Spinal cord (tissue), 10 donors: ENCODE results near the gene SHISAL1. TPM values are rescaled to one million over a fixed set of nuclear protein-coding genes. Genes with fewer than 3 reads are reported as not detected.

Experiments
- DNase-seq, 6 donors: peaks; one replicate each; pipeline versions ENCODE4 v3.0.0 to v3.0.0-alpha.2; 2013 to 2015; ENCODE audit warnings: low spot score in 6 of 6, low read depth in 4 of 6
- H3K27ac ChIP-seq: one replicate; pipeline ENCODE4 v1.5.1; 2013; ENCODE audit warnings: low read depth, low read length, control low read depth
- H3K27me3 ChIP-seq: one replicate; pipeline ENCODE4 v1.6.1; 2013; ENCODE audit warnings: low read length; ENCODE audit not compliant: control insufficient read depth, insufficient read depth
- H3K36me3 ChIP-seq: one replicate; pipeline ENCODE4 v1.6.1; 2013; ENCODE audit warnings: low read length; ENCODE audit not compliant: control insufficient read depth, insufficient read depth
- H3K4me1 ChIP-seq: one replicate; pipeline ENCODE4 v1.6.1; 2013; ENCODE audit warnings: low read length; ENCODE audit not compliant: control insufficient read depth, insufficient read depth
- H3K4me3 ChIP-seq: one replicate; pipeline ENCODE4 v1.5.1; 2013; ENCODE audit warnings: low read depth, low read length, control low read depth
- H3K9me3 ChIP-seq: one replicate; pipeline ENCODE4 v1.6.1; 2013; ENCODE audit warnings: low read length; ENCODE audit not compliant: control insufficient read depth, insufficient read depth
- WGBS: methylation state at CpG from one replicate; pipeline ENCODE4 v1.1.5; 2013; ENCODE audit warnings: missing lambda C conversion rate; ENCODE audit not compliant: insufficient coverage; 5-methylcytosine and 5-hydroxymethylcytosine counted together
- polyA plus RNA-seq, 2 donors: library from polyadenylated mRNA; unstranded; fragments of 120-200 nt; gene quantifications; one replicate each; pipeline ENCODE4 v1.2.1, GENCODE V29; 2013; ENCODE audit not compliant: insufficient read length in 2 of 2
- total RNA-seq, 2 donors: library from RNA; depleted of rRNA in 1 of 2; stranded (reverse); fragments of 120-200 nt in 1 of 2; fragments of >200 nt in 1 of 2; gene quantifications; one replicate each; pipeline versions ENCODE4 v1.2.3 to v1.2.4, GENCODE V29; 2013 to 2014
- donor health status: healthy.

Gene SHISAL1
- total and polyA plus RNA-seq, 4 donors = 8.2 to 17.0 (median 13.7) TPM

DNA sequence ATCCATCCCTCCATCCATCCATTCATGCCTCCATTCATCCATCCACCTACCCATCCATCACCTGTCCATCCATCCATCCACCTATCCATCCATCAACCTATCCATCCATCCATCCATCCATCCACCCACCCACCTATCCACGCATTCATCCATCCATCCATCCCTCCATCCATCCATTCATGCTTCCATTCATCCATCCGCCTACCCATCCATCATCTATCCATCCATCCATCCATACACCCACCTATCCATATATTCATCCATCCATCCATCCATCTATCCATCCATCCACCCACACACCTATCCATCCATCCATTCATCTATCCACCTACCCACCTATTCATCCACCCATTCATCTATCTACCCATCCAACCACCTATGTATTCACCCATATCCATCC is 118.2 kb downstream of the SHISAL1 start:
- Histone ChIP-seq H3K27me3 (no peaks in the 10 kb centered on the region), H3K9me3 (no peaks in the 10 kb centered on the region), H3K4me1 (peaks cover 7% of the 10 kb centered on the region), H3K4me3 (no peak overlapping the region), H3K27ac (no peak overlapping the region), H3K36me3 (no peaks in the 10 kb centered on the region)
- no peak for DNase-seq
- WGBS = 94% methylated on average over 2 of the region's 2 CpGs

Other genes starting within 250 kb of the SHISAL1 start
- 1 to 10 TPM; 6.0 to 7.3 TPM for gene PARVG, start 132.0 kb downstream of the SHISAL1 start, total RNA-seq
- 1 to 10 TPM; 5.8 to 7.0 TPM for gene PARVG, start 132.0 kb downstream of the SHISAL1 start, polyA plus RNA-seq
- gene RTL6, start 185.3 kb upstream of the SHISAL1 start, total RNA-seq = 10 to 100 TPM; 41.1 to 42.6 TPM
- 10 to 100 TPM; 78.2 to 84.7 TPM for gene RTL6, start 185.3 kb upstream of the SHISAL1 start, polyA plus RNA-seq